ENCODE results near the gene FGFBP2.
A peak's percentile ranks its signal among the peaks of the same experiment; 100 is the strongest.

FGFBP2 gene

GRCh38 chr4:15963001-15963451 lies at the start of gene FGFBP2:
FGFBP2 (minus strand) TSS chr4:15963175; CDS start chr4:15963129, 46 bp downstream.
- peak; percentile 57 to 59 for DNase-seq

GRCh38 chr4:16011173-16011572 lies 48.2 kb upstream of the FGFBP2 start:
- no peak for DNase-seq

GRCh38 chr4:16009153-16009552 lies 46.2 kb upstream of the FGFBP2 start:
- no peak for DNase-seq

GRCh38 chr4:16007471-16008095 lies 44.6 kb upstream of the FGFBP2 start:
- no peak for DNase-seq

GRCh38 chr4:16006771-16007446 lies 43.9 kb upstream of the FGFBP2 start:
- no peak for DNase-seq

- DNase-seq = no peak
These were observed 42.7 kb upstream of the FGFBP2 start for GRCh38 chr4:16005676-16006075.

GRCh38 chr4:16001484-16001858 lies 38.5 kb upstream of the FGFBP2 start:
- peak; percentile 59 to 65 for DNase-seq

- no peak for DNase-seq
These were observed 37.9 kb upstream of the FGFBP2 start for GRCh38 chr4:16000708-16001483.

- no peak for DNase-seq
These were observed 33.8 kb upstream of the FGFBP2 start for GRCh38 chr4:15996773-15997172.

GRCh38 chr4:15995826-15996225 lies 32.9 kb upstream of the FGFBP2 start:
- no peak for DNase-seq

GRCh38 chr4:15992167-15992485 lies 29.2 kb upstream of the FGFBP2 start:
- no peak for DNase-seq

- no peak for DNase-seq
These were observed 27.8 kb upstream of the FGFBP2 start for GRCh38 chr4:15990570-15991285.

- no peak for DNase-seq
These were observed 26.4 kb upstream of the FGFBP2 start for GRCh38 chr4:15989424-15989823.

- DNase-seq = no peak
These were observed 25.2 kb upstream of the FGFBP2 start for GRCh38 chr4:15988222-15988621.

GRCh38 chr4:15986907-15987306 lies 23.9 kb upstream of the FGFBP2 start:
- DNase-seq = no peak

GRCh38 chr4:15983610-15984009 lies 20.6 kb upstream of the FGFBP2 start:
- no peak for DNase-seq

GRCh38 chr4:15982842-15983524 lies 20.0 kb upstream of the FGFBP2 start:
- no peak for DNase-seq

GRCh38 chr4:15976456-15977447 lies 13.8 kb upstream of the FGFBP2 start:
- no peak for DNase-seq

GRCh38 chr4:15971068-15971801 lies 8.3 kb upstream of the FGFBP2 start:
- DNase-seq = no peak

GRCh38 chr4:15968551-15969300 lies 5.8 kb upstream of the FGFBP2 start:
- DNase-seq = no peak
